Nephron progenitor cell (in vitro differentiated cells): ENCODE measurements around the gene IGF1R.

Experiments
- DNase-seq: peaks from one replicate; pipeline ENCODE4 v3.0.0; 2021
- H3K27ac Mint-ChIP-seq: 2 replicates; pipeline ENCODE4 v1.8.0; 2021; ENCODE audit warnings: mild to moderate bottlenecking, moderate library complexity, mixed read lengths
- H3K27me3 Mint-ChIP-seq: 2 replicates; pipeline ENCODE4 v1.8.0; 2021; ENCODE audit warnings: mild to moderate bottlenecking, low read depth, mixed read lengths; ENCODE audit not compliant: poor library complexity
- H3K36me3 Mint-ChIP-seq: 2 replicates; pipeline ENCODE4 v1.8.0; 2021; ENCODE audit warnings: low read depth, mixed read lengths
- H3K4me1 Mint-ChIP-seq: 2 replicates; pipeline ENCODE4 v1.8.0; 2021; ENCODE audit warnings: mixed read lengths
- H3K4me3 Mint-ChIP-seq: 2 replicates; pipeline ENCODE4 v1.8.0; 2021; ENCODE audit warnings: mild to moderate bottlenecking, moderate library complexity, mixed read lengths
- H3K9me3 Mint-ChIP-seq: 2 replicates; pipeline ENCODE4 v1.8.0; 2021; ENCODE audit warnings: mild to moderate bottlenecking, moderate library complexity, mixed read lengths
- TF ChIP-seq, protein P1 (sequence below): fragments of 200-600 bp; sonication (generic); IDR thresholded peaks from 2 replicates; pipeline ENCODE4 v1.5.0; 2021; ENCODE audit warnings: antibody characterized with exemption

The IGF1R gene

DNA sequence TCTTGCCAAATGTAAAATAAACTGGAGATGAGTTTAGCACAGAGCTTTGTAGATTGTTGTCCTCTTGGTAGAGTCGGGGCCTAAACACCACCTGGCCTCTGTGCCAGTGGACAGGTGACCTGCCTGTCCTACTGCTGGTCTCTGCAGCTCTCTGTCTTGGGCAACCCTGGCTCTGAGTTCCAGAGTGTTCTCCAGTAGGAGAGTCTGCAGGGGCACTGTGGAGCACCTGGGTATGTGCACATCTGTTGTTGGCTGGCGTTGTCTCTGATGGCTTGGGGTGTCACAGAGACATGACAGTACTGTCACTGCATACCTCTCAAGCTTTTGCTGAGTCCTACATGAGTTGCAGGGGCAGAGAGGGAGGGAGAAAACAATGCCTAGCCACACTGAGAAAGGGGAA, 112.6 kb downstream of the IGF1R start:
- Mint-ChIP-seq H3K4me3 (no peak overlapping the region), H3K27ac (peak overlapping the region; percentile 18), H3K4me1 (peaks cover 23% of the 10 kb centered on the region), H3K36me3 (peaks cover 4% of the 10 kb centered on the region), H3K9me3 (no peaks in the 10 kb centered on the region), H3K27me3 (no peaks in the 10 kb centered on the region)
- no peak for DNase-seq
- TF ChIP-seq, protein P1, sequence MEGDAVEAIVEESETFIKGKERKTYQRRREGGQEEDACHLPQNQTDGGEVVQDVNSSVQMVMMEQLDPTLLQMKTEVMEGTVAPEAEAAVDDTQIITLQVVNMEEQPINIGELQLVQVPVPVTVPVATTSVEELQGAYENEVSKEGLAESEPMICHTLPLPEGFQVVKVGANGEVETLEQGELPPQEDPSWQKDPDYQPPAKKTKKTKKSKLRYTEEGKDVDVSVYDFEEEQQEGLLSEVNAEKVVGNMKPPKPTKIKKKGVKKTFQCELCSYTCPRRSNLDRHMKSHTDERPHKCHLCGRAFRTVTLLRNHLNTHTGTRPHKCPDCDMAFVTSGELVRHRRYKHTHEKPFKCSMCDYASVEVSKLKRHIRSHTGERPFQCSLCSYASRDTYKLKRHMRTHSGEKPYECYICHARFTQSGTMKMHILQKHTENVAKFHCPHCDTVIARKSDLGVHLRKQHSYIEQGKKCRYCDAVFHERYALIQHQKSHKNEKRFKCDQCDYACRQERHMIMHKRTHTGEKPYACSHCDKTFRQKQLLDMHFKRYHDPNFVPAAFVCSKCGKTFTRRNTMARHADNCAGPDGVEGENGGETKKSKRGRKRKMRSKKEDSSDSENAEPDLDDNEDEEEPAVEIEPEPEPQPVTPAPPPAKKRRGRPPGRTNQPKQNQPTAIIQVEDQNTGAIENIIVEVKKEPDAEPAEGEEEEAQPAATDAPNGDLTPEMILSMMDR: no peak

DNA sequence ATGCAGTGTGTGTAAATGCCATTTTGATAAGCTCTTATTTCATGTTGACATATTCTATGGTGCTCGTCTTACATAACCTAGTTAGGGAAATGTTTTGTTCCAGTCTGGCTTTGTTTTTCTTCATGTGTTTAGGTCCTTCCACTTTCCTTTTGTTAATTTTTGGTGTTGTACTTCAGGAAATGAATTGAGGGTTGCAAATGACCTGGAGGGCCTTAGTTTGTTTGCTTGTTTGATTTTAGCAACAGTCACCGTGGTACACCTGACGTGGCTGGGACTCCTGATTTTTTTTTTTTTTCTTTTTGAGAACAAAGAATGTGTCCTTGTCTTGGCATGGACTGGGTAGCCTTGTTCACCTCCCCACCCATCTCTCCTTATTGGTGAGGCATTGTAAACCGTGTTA, 114.8 kb downstream of the IGF1R start:
- Mint-ChIP-seq H3K4me1 (peaks cover 21% of the 10 kb centered on the region), H3K9me3 (no peaks in the 10 kb centered on the region), H3K36me3 (peaks cover 4% of the 10 kb centered on the region), H3K27ac (no peak overlapping the region), H3K27me3 (no peaks in the 10 kb centered on the region), H3K4me3 (no peak overlapping the region)
- no peak for DNase-seq
- TF ChIP-seq, protein P1: no peak

GRCh38 chr15:98764291-98764690, 116.0 kb downstream of the IGF1R start:
- no peak for DNase-seq
- Mint-ChIP-seq H3K9me3 (no peaks in the 10 kb centered on the region), H3K36me3 (peaks cover 4% of the 10 kb centered on the region), H3K4me3 (no peak overlapping the region), H3K4me1 (peaks cover 11% of the 10 kb centered on the region), H3K27me3 (no peaks in the 10 kb centered on the region), H3K27ac (no peak overlapping the region)
- TF ChIP-seq, protein P1: no peak

DNA sequence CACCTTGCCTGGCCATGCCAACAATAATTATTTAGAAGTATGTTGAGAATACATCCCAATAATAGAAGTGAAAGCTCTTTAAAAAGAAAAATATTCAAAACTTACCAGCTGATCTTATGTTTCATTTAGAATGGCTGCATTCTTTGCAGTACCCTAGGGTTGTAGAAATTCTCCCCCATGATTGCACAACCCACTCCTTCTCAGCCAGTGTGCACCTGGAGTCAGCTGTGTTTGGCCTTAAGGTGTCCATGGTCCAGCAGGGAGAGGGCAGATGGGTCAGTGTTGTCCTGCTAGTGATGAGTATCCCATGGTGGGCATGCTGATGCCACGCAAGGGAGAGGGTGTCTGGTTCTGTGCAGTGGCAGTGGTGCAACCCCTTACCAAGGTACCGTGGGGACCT, 117.3 kb downstream of the IGF1R start:
- Mint-ChIP-seq H3K9me3 (no peaks in the 10 kb centered on the region), H3K4me3 (no peak overlapping the region), H3K36me3 (peaks cover 4% of the 10 kb centered on the region), H3K27me3 (no peaks in the 10 kb centered on the region), H3K27ac (no peak overlapping the region), H3K4me1 (peaks cover 19% of the 10 kb centered on the region)
- no peak for DNase-seq
- TF ChIP-seq, protein P1: no peak

DNA sequence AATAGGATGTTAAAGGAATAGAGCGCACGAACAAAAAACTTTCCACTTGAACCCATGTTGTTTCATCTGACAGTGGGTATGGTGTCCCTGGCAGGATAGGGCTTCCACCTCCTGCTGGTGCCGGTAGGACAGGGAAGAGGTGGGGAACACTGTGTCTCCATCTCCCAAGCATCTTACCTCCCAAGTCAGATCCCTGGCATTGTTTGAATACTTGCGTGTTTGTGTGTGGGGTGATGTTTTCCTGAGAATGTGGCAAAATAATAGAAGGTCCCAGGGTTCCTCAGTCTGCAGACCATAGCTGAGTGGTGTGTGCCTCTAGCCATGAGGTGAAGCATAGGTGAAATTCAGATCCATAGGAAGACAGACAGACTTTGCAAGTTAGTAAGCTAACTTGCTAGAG, 119.4 kb downstream of the IGF1R start:
- peaks cover 37% of the 10 kb centered on the region for H3K4me1 Mint-ChIP-seq
- peaks cover 4% of the 10 kb centered on the region for H3K36me3 Mint-ChIP-seq
- TF ChIP-seq, protein P1: no peak
- no peaks in the 10 kb centered on the region for H3K9me3 Mint-ChIP-seq
- no peaks in the 10 kb centered on the region for H3K27me3 Mint-ChIP-seq
- no peak for DNase-seq
- H3K27ac Mint-ChIP-seq: no peak overlapping the region
- H3K4me3 Mint-ChIP-seq: no peak overlapping the region

DNA sequence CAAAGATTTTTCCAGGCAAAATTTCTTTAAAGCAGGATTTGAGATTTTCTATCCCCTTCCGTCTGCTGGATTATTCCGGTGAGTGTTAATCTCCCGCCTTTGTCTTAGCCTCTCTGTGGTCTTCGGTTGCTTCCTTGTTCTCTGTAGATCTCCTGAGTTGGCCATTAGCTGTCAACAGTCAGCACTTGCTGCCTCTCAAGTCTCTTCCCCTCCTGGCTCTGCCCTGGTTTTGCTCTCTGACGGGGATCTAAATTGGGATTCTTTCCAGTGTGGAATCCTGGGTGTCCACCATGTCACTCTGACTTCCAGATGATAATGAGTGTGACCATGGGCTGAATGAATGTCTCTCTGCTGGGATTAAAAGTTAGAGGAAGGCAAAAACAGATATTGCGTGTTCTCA, 121.5 kb downstream of the IGF1R start:
- TF ChIP-seq, protein P1: no peak
- no peaks in the 10 kb centered on the region for H3K27me3 Mint-ChIP-seq
- H3K9me3 Mint-ChIP-seq: no peaks in the 10 kb centered on the region
- H3K36me3 Mint-ChIP-seq: peaks cover 2% of the 10 kb centered on the region
- peaks cover 51% of the 10 kb centered on the region for H3K4me1 Mint-ChIP-seq
- no peak for DNase-seq
- H3K27ac Mint-ChIP-seq: peak overlapping the region; percentile 5
- H3K4me3 Mint-ChIP-seq: no peak overlapping the region
